GM23248 (cell line): ENCODE data around the gene LRRC53. TPM values are rescaled to one million over a fixed set of nuclear protein-coding genes. Genes with fewer than 3 reads are reported as not detected.

ENCODE experiments used
- DNase-seq: peaks from one replicate; pipeline ENCODE4 v3.0.0-alpha.2; 2015
- H2AFZ ChIP-seq: fragments of 200-600 bp; sonication (generic); 2 replicates; pipeline ENCODE4 v1.6.1; 2016; ENCODE audit warnings: antibody characterized with exemption
- H3F3A ChIP-seq: fragments of 200-600 bp; sonication (generic); 2 replicates; pipeline ENCODE4 v1.6.1; 2016; ENCODE audit warnings: mild to moderate bottlenecking, antibody characterized with exemption, mixed run types; ENCODE audit not compliant: insufficient read depth
- H3K27ac ChIP-seq: fragments of 200-600 bp; sonication (generic); 2 replicates; pipeline ENCODE4 v1.5.1; 2016; ENCODE audit warnings: mild to moderate bottlenecking
- H3K27me3 ChIP-seq: fragments of 200-600 bp; sonication (generic); replicated peaks from 2 replicates; pipeline ENCODE4 v1.6.1; 2016; ENCODE audit warnings: mild to moderate bottlenecking; ENCODE audit not compliant: insufficient read depth
- H3K36me3 ChIP-seq: fragments of 200-600 bp; sonication (generic); 2 replicates; pipeline ENCODE4 v1.6.1; 2016; ENCODE audit warnings: low read depth, mild to moderate bottlenecking
- H3K4me1 ChIP-seq: fragments of 200-600 bp; sonication (generic); 2 replicates; pipeline ENCODE4 v1.6.1; 2016; ENCODE audit warnings: mild to moderate bottlenecking; ENCODE audit not compliant: insufficient read depth
- H3K4me2 ChIP-seq: fragments of 200-600 bp; sonication (generic); one replicate; pipeline ENCODE4 v1.6.1; 2016; ENCODE audit warnings: mild to moderate bottlenecking; ENCODE audit not compliant: unreplicated experiment
- H3K4me3 ChIP-seq: fragments of 200-600 bp; sonication (generic); 2 replicates; pipeline ENCODE4 v1.5.1; 2016; ENCODE audit warnings: mild to moderate bottlenecking
- H3K79me2 ChIP-seq: fragments of 200-600 bp; sonication (generic); 2 replicates; pipeline ENCODE4 v1.6.1; 2016; ENCODE audit warnings: mild to moderate bottlenecking; ENCODE audit not compliant: insufficient read depth
- H3K9ac ChIP-seq: fragments of 200-600 bp; sonication (generic); 2 replicates; pipeline ENCODE4 v1.6.1; 2016; ENCODE audit warnings: mild to moderate bottlenecking
- H3K9me2 ChIP-seq: fragments of 200-600 bp; sonication (generic); 2 replicates; pipeline ENCODE4 v1.6.1; 2016; ENCODE audit warnings: mixed run types, mild to moderate bottlenecking, moderate library complexity; ENCODE audit not compliant: insufficient read depth
- H3K9me3 ChIP-seq: fragments of 200-600 bp; sonication (generic); one replicate; pipeline ENCODE4 v1.6.1; 2017; ENCODE audit warnings: low read depth
- H4K20me1 ChIP-seq: fragments of 200-600 bp; sonication (generic); 2 replicates; pipeline ENCODE4 v1.6.0; 2016; ENCODE audit not compliant: insufficient read depth
- EZH2 ChIP-seq: fragments of 200-600 bp; sonication (generic); IDR thresholded peaks from 2 replicates; pipeline ENCODE4 v1.6.1; 2018; ENCODE audit warnings: antibody characterized with exemption, mild to moderate bottlenecking; ENCODE audit not compliant: insufficient read depth, poor library complexity, severe bottlenecking
- EZH2phosphoT487 ChIP-seq: fragments of 200-600 bp; sonication (generic); IDR thresholded peaks from 2 replicates; pipeline ENCODE4 v1.6.1; 2018; ENCODE audit warnings: antibody characterized with exemption, moderate library complexity, mild to moderate bottlenecking, low read depth; ENCODE audit not compliant: insufficient read depth
- WGBS, 2 experiments: methylation state at CpG; one replicate each; pipeline ENCODE4 v1.1.6; 2015 to 2017; ENCODE audit warnings: low lambda C conversion rate in 2 of 2, low coverage in 1 of 2; ENCODE audit errors: missing lambda C conversion rate in 2 of 2; 5-methylcytosine and 5-hydroxymethylcytosine counted together
- in situ Hi-C: fragments of 300-500 bp; cut with MboI; formaldehyde crosslinking; loops from 2 replicates; pipeline ENCODE4 v1.15.0; 2020
- polyA plus RNA-seq: library from polyadenylated mRNA; unstranded; fragments of >200 nt; fragmentation: Nextera tagmentation; extraction: Ambion mirVana; gene quantifications from 2 replicates; pipeline ENCODE4 v1.2.1, GENCODE V29; 2016
- total RNA-seq: library from RNA; depleted of rRNA; stranded (reverse); fragments of >200 nt; shearing (Covaris generic); gene quantifications from 2 replicates; pipeline ENCODE4 v1.2.3, GENCODE V29; 2014

Gene LRRC53
- total and polyA plus RNA-seq, 2 experiments from 2014 or later = not detected

GRCh38 chr1:74436078-74436477, 76.3 kb downstream of the LRRC53 start:
- no peaks in the 10 kb centered on the region for H3F3A ChIP-seq
- H3K79me2 ChIP-seq = no peaks in the 10 kb centered on the region
- no peaks in the 10 kb centered on the region for H3K4me1 ChIP-seq
- H4K20me1 ChIP-seq = no peaks in the 10 kb centered on the region
- no peak overlapping the region for H2AFZ ChIP-seq
- H3K27ac ChIP-seq = no peak overlapping the region
- H3K9me2 ChIP-seq = no peaks in the 10 kb centered on the region
- 14 to 17% methylated on average over 1 of the region's 1 CpG for WGBS, 2 experiments
- no peak overlapping the region for H3K4me2 ChIP-seq
- no peaks in the 10 kb centered on the region for H3K36me3 ChIP-seq
- no peaks in the 10 kb centered on the region for H3K27me3 ChIP-seq
- no peak overlapping the region for H3K4me3 ChIP-seq
- in situ Hi-C loops = no loop called here
- H3K9me3 ChIP-seq = no peaks in the 10 kb centered on the region
- DNase-seq = no peak
- H3K9ac ChIP-seq = no peak overlapping the region
- TF ChIP-seq EZH2phosphoT487 (no peak), EZH2 (no peak)

DNA sequence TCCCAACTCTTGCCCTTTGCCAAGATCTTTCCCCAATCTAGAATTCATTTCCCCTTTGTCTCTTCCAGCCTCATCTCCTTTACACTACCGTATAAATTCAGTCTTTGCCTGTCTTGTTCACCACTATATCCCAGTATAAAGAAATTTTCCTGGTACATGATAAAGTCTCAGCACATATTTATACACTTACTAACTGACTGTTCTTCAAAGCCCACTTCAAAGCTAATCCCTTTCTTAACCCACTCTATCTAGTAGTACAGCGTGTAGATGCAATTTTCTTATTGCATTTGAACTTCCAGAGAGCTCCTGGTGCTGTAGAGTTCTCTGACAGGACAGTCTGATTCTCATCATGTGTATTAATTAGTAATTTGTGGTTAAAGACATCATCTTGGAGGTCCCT, 78.1 kb downstream of the LRRC53 start:
- Histone ChIP-seq H3K9me2 (no peaks in the 10 kb centered on the region), H3K27me3 (no peaks in the 10 kb centered on the region), H3K4me2 (no peak overlapping the region), H2AFZ (no peak overlapping the region), H3K27ac (no peak overlapping the region), H3K4me3 (no peak overlapping the region), H3K4me1 (no peaks in the 10 kb centered on the region), H3K36me3 (no peaks in the 10 kb centered on the region), H4K20me1 (no peaks in the 10 kb centered on the region), H3K9ac (no peak overlapping the region), H3K79me2 (no peaks in the 10 kb centered on the region), H3K9me3 (no peaks in the 10 kb centered on the region), H3F3A (no peaks in the 10 kb centered on the region)
- DNase-seq = no peak
- in situ Hi-C loops = no loop called here
- WGBS, 2 experiments = 26 to 30% methylated on average over 2 of the region's 2 CpGs
- no peak for TF ChIP-seq EZH2phosphoT487
- TF ChIP-seq EZH2 = no peak

DNA sequence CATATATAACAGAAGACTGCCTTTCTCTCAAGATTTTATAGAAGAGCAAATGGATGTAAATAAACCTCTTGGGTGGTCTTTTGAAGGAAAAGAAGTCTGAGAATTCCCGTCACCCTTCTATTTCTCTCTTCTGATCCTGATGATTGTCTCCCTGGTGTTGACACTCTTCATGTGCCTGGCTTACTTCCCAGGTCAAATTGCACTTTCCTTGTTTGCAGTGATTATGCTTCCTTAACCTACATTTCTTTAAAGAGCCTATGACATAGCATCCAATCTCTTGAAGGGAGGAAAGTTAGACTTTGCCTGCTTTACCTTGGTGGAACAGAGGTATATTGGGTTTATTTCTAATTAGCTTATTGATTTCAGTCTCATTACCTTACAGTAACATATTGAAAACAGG, 80.1 kb downstream of the LRRC53 start:
- Histone ChIP-seq H3K4me3 (no peak overlapping the region), H3F3A (no peaks in the 10 kb centered on the region), H2AFZ (no peak overlapping the region), H3K9me3 (no peaks in the 10 kb centered on the region), H3K4me2 (no peak overlapping the region), H3K4me1 (no peaks in the 10 kb centered on the region), H3K9me2 (no peaks in the 10 kb centered on the region), H3K9ac (no peak overlapping the region), H3K27ac (no peak overlapping the region), H3K36me3 (no peaks in the 10 kb centered on the region), H3K27me3 (no peaks in the 10 kb centered on the region), H4K20me1 (no peaks in the 10 kb centered on the region), H3K79me2 (no peaks in the 10 kb centered on the region)
- DNase-seq = no peak
- TF ChIP-seq EZH2 (no peak), EZH2phosphoT487 (no peak)
- in situ Hi-C loops = no loop called here
- 0% methylated on average over 1 of the region's 1 CpG for WGBS, 2 experiments

DNA sequence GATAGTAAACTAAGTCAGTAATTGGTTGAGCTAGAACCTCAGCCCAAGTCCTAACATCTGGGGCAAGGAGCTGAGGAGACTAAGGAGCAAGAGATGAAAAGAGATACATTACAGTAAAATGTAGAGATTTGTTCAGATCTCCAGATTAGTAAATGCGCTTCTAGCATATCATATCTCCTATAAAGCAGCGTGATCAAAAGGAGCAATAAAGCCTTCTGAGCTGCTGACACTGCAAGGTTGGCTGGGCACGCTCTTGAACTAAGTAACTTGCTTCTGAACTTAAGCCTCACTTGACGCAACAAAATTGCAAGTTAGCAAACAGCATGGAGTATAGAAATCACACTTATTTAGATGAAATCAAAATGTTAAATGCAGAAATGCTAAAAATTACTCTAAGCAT, 80.9 kb downstream of the LRRC53 start:
- TF ChIP-seq EZH2phosphoT487 (no peak), EZH2 (no peak)
- WGBS, 2 experiments = 72% methylated on average over 4 of the region's 4 CpGs
- in situ Hi-C loops = no loop called here
- Histone ChIP-seq H3K27me3 (no peaks in the 10 kb centered on the region), H3K27ac (no peak overlapping the region), H3K9me2 (no peaks in the 10 kb centered on the region), H3K4me3 (no peak overlapping the region), H3K4me1 (no peaks in the 10 kb centered on the region), H2AFZ (no peak overlapping the region), H3K9me3 (no peaks in the 10 kb centered on the region), H3K4me2 (no peak overlapping the region), H3K9ac (no peak overlapping the region), H4K20me1 (no peaks in the 10 kb centered on the region), H3K79me2 (no peaks in the 10 kb centered on the region), H3K36me3 (no peaks in the 10 kb centered on the region), H3F3A (no peaks in the 10 kb centered on the region)
- DNase-seq = no peak

DNA sequence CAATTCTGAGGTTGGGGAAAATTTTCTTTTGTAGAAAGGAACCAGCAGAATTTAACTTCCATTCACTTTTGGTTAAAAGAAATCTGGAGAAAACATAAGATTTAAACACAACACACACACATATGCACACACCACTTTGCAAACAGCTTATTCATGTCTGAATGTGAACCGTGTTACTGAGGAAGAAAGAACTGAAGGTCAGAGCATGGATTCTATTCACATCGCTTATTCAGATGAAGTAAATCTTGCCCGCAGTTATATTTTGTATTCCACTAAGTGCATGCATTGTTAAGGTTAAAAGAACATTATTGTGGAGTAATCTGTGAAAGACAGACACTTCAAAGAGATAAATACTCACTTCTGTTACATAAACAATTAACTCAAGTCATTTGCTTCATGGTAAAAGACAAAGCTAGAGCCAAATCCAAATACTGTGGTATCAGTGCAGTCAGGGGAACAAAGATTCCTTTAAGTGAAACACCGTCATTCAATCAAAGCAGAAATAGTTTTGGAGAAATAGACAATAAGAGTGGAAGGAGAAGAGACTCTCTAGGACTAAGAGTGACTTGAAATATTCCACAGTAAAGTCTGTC, 82.0 kb downstream of the LRRC53 start:
- Histone ChIP-seq H3K4me3 (no peak overlapping the region), H3K27ac (no peak overlapping the region), H3K79me2 (no peaks in the 10 kb centered on the region), H3F3A (no peaks in the 10 kb centered on the region), H3K4me1 (no peaks in the 10 kb centered on the region), H2AFZ (no peak overlapping the region), H3K9me2 (no peaks in the 10 kb centered on the region), H3K9me3 (no peaks in the 10 kb centered on the region), H4K20me1 (no peaks in the 10 kb centered on the region), H3K27me3 (no peaks in the 10 kb centered on the region), H3K4me2 (no peak overlapping the region), H3K9ac (no peak overlapping the region), H3K36me3 (no peaks in the 10 kb centered on the region)
- no peak for DNase-seq
- WGBS, 2 experiments = 64 to 66% methylated on average over 4 of the region's 4 CpGs
- TF ChIP-seq EZH2phosphoT487 = no peak
- no peak for TF ChIP-seq EZH2
- in situ Hi-C loops = no loop called here
